GM12872 (cell line): Measurements from ENCODE around the gene TBC1D22A.

Experiments used
- CTCF ChIP-seq: IDR thresholded peaks from 3 replicates; pipeline ENCODE4 v1.5.1; 2011; ENCODE audit warnings: low read depth, mild to moderate bottlenecking, low read length, moderate library complexity; ENCODE audit not compliant: insufficient read depth

TBC1D22A gene

DNA sequence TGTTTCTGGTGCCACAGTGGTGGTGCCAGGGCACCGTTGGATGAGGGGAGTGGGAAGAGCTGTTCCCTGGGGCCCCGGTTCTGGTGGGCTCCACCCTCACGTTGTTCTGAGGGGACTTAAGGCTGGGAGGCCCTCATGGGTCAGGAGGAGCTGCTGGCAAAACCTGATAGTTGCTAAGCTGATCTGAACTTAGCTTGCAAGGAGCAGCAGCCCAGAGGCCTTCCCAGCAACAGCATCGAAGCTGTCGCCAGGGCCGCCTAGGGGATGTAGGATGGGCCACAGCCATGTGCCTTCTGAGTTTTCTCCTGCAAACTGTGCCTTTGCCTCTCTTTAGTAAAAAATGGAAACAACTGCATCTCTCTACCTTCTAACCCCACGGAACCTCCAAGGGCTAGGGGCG lies 240.2 kb downstream of the TBC1D22A start:
- no peak for TF ChIP-seq CTCF

DNA sequence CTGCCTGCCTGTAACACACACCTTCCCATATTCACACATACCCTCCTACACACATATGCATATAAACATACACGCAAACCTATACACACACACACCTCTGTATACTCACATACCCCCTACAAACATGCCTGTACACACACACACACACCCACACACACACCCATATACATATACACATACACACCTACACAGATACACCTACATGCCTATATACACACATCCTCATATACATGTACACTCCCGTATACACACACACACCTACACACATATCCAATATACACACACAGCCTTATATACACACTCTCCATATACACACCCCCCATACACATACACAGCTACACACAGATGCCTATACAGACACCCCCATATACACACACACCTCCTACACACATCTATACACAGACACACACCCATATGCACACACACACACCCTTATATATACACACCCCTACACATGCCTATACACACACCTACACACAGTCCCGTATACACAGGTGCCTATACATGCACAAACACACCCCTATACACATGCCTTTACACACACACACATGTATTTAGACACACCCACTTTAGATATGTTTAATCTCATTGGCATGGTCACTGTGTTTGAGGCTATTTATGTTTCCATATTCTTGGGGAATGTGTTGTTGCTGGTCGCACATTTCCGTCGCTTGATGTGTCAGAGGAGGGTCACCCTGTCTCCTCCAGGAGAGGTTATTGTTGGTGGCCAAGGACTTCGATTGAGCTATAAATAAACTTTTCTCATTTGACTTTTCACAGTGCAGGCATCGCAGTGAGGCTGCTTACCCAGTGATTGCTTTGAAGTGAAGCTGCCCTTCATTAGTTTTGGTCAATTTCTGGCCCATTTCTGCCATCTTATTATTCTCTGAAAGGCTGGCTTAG lies 243.3 kb downstream of the TBC1D22A start:
- TF ChIP-seq CTCF, result no peak

- TF ChIP-seq CTCF, result no peak
These were observed 244.0 kb downstream of the TBC1D22A start for GRCh38 chr22:47006433-47006832.

GRCh38 chr22:47006869-47007268 lies 244.4 kb downstream of the TBC1D22A start:
- TF ChIP-seq CTCF, result no peak

- no peak for TF ChIP-seq CTCF
These were observed 245.0 kb downstream of the TBC1D22A start for GRCh38 chr22:47007496-47007895.

GRCh38 chr22:47008208-47008885 lies 245.9 kb downstream of the TBC1D22A start:
- no peak for TF ChIP-seq CTCF

- no peak for TF ChIP-seq CTCF
These were observed 247.1 kb downstream of the TBC1D22A start for GRCh38 chr22:47009304-47010101.
